A673 (cell line): ENCODE results near the gene SRL. TPM values are rescaled to one million over a fixed set of nuclear protein-coding genes. Genes with fewer than 3 reads are reported as not detected.
A peak's percentile ranks its signal among the peaks of the same experiment; 100 is the strongest.

Experiments
- BruUV-seq: library from RNA; stranded (reverse); fragments of 400-500 nt; replicated peaks from 2 replicates; lab custom pipeline; 2021; lab: Mats Ljungman, UMichigan
- CTCF ChIA-PET: fragments of 300-600 bp; sonication (Branson Sonifier 250); formaldehyde crosslinking; loops from one replicate; lab custom pipeline; 2022; ENCODE audit warnings: antibody characterized with exemption; lab: Charles Lee
- POLR2A ChIA-PET: fragments of 300-600 bp; sonication (Branson Sonifier 250); formaldehyde crosslinking; loops from one replicate; lab custom pipeline; 2022; ENCODE audit warnings: antibody characterized with exemption; ENCODE audit not compliant: low non-redundant PET; lab: Charles Lee
- DNase-seq: peaks from one replicate; pipeline ENCODE4 v3.0.0-alpha.2; 2015; ENCODE audit warnings: low spot score
- H3K27ac ChIP-seq: fragments of 200-600 bp; sonication (generic); 2 replicates; pipeline ENCODE4 v1.5.1; 2016; ENCODE audit warnings: mixed run types, low read depth, mild to moderate bottlenecking, mixed read lengths, antibody characterized with exemption, low read length; ENCODE audit not compliant: poor library complexity, severe bottlenecking
- H3K27me3 ChIP-seq: fragments of 200-600 bp; sonication (generic); replicated peaks from 2 replicates; pipeline ENCODE4 v1.6.1; 2017; ENCODE audit warnings: mixed run types, low read depth, mild to moderate bottlenecking, mixed read lengths, antibody characterized with exemption, low read length; ENCODE audit not compliant: insufficient read depth, poor library complexity
- H3K36me3 ChIP-seq: fragments of 200-600 bp; sonication (generic); 2 replicates; pipeline ENCODE4 v1.6.1; 2016; ENCODE audit warnings: mixed run types, mild to moderate bottlenecking, mixed read lengths, antibody characterized with exemption, low read length; ENCODE audit not compliant: insufficient read depth, poor library complexity, severe bottlenecking
- H3K4me1 ChIP-seq: fragments of 200-600 bp; sonication (generic); 2 replicates; pipeline ENCODE4 v1.6.1; 2017; ENCODE audit warnings: mixed run types, mild to moderate bottlenecking, mixed read lengths, antibody characterized with exemption, low read length; ENCODE audit not compliant: insufficient read depth, poor library complexity, severe bottlenecking
- H3K4me3 ChIP-seq: fragments of 200-600 bp; sonication (generic); 2 replicates; pipeline ENCODE4 v1.5.1; 2016; ENCODE audit warnings: low read depth, mixed run types, mild to moderate bottlenecking, mixed read lengths, low read length; ENCODE audit not compliant: poor library complexity, severe bottlenecking
- H3K9me3 ChIP-seq: fragments of 200-600 bp; sonication (generic); 2 replicates; pipeline ENCODE4 v1.6.1; 2016; ENCODE audit warnings: mixed run types, low read depth, mild to moderate bottlenecking, mixed read lengths, antibody characterized with exemption, low read length; ENCODE audit not compliant: poor library complexity, severe bottlenecking
- CTCF ChIP-seq: fragments of 300-800, 200-600 bp; sonication (generic); conservative IDR thresholded peaks from 2 replicates; pipeline ENCODE4 v1.5.1; 2017; ENCODE audit warnings: low read depth, mild to moderate bottlenecking, antibody characterized with exemption, low read length, moderate library complexity, mixed read lengths
- EZH2 ChIP-seq: fragments of 200-600 bp; sonication (generic); IDR thresholded peaks from 2 replicates; pipeline ENCODE4 v1.6.1; 2017; ENCODE audit warnings: borderline replicate concordance, low read depth, mild to moderate bottlenecking, mixed read lengths, antibody characterized with exemption, low read length; ENCODE audit not compliant: poor library complexity, severe bottlenecking
- intact Hi-C: fragments of 100-400 bp; cut with micrococcal nuclease; formaldehyde crosslinking; loops from one replicate; pipeline ENCODE4 v1.10.0; 2022; ENCODE audit not compliant: unreplicated experiment
- total RNA-seq: library from RNA; stranded (reverse); gene quantifications from 2 replicates; pipeline ENCODE4 v1.2.3, GENCODE V29; 2021

SRL gene
- total RNA-seq, 1 experiment from 2014 or later, result 0.11 TPM

DNA sequence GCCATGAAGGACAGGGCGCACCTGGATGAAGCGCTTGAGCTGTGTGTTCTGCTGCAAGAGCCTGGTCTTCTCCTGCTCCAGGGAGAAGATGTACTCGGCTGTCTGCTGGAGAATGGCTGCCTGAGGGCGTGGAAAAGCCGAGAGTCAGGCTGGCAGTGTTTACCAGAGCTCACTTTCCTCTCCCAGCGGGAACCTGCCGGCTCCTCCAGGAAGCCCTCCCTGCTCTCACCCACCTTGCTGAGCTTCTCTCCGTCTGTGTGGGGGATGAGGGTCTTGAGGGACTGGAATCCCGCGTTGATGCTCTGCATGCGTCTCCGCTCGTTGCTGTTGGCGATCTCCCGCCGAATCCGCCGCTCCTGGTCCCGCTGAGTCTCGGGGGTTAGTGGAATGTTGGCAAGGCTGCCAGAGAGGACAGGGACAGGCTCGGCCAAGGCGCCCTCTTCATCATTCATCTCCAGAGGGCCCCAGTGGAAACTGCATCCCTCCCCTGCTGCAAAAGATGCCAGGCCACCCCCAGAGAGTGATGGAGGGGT, 20.5 kb upstream of the SRL start:
- Histone ChIP-seq H3K4me1 (no peaks in the 10 kb centered on the region), H3K4me3 (no peak overlapping the region), H3K9me3 (no peaks in the 10 kb centered on the region), H3K27ac (no peak overlapping the region), H3K36me3 (peaks cover 29% of the 10 kb centered on the region), H3K27me3 (no peaks in the 10 kb centered on the region)
- ChIA-PET POLR2A (no interaction called here), CTCF (interaction anchor here (0.6 to 1.4 kb wide), 2 partner anchors 8 to 33 kb away, joined by 5 read pairs; no protein-coding TSS in a partner anchor)
- DNase-seq, result no peak
- intact Hi-C loops, result no loop called here
- TF ChIP-seq EZH2 (no peak), CTCF (no peak)
- BruUV-seq, result no TSS peak

DNA sequence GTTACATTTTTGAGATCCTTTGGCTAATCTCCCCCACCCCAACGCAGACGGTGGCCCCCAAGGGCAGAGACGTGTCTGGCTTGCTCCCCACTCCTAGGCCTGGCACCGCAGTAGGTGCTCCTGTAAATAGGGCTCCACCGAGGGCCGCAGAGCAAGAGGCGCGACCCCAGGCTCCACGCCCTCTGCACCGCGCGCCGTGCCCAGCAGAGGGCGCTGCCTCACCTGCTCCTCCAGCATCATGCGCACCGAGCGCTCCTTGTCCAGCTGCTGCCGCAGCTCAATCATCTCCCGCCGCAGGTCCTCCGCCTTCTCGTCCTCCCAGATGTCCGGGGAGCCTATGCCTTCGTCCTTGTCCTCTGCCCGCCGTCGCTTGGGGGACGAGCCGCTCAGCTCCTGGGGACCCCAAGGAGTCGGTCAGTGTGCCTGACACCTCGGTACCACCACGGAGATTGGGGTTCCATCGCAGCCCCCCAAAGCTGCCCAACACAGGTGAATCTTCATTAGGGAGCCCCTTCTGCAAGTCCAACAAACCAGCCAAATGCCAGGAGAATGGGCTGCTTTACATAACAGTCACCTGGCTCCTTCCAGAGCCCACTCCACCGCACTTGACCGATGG, 19.8 kb upstream of the SRL start:
- Histone ChIP-seq H3K4me1 (no peaks in the 10 kb centered on the region), H3K9me3 (no peaks in the 10 kb centered on the region), H3K27ac (no peak overlapping the region), H3K4me3 (no peak overlapping the region), H3K27me3 (no peaks in the 10 kb centered on the region), H3K36me3 (peaks cover 29% of the 10 kb centered on the region)
- POLR2A ChIA-PET, result interaction anchor here (0.6 kb wide), 1 partner anchor 43 kb away, joined by 4 read pairs; no protein-coding TSS in a partner anchor
- BruUV-seq, result no TSS peak
- peak; percentile 49 for DNase-seq
- TF ChIP-seq EZH2 (no peak), CTCF (peak; percentile 80)
- intact Hi-C loops, result loop anchor here (2.0 kb wide), 1 partner anchor 141 kb away; no protein-coding TSS in a partner anchor
- CTCF ChIA-PET, result interaction anchor here (1.4 kb wide), 1 partner anchor 8 kb away, joined by 5 read pairs; no protein-coding TSS in a partner anchor

- H3K27me3 ChIP-seq, result no peaks in the 10 kb centered on the region
- ChIA-PET CTCF (no interaction called here), POLR2A (no interaction called here)
- no peak for DNase-seq
- BruUV-seq, result no TSS peak
- peaks cover 29% of the 10 kb centered on the region for H3K36me3 ChIP-seq
- H3K9me3 ChIP-seq, result no peaks in the 10 kb centered on the region
- TF ChIP-seq CTCF (no peak), EZH2 (no peak)
- H3K27ac ChIP-seq, result no peak overlapping the region
- no peaks in the 10 kb centered on the region for H3K4me1 ChIP-seq
- intact Hi-C loops, result loop anchor here (2.0 kb wide), 1 partner anchor 142 kb away; no protein-coding TSS in a partner anchor
- H3K4me3 ChIP-seq, result no peak overlapping the region
Observed at GRCh38 chr16:4260360-4260759, 18.5 kb upstream of the SRL start.
